GM23338 (cell line): Measurements from ENCODE around the gene HACD1. TPM values are rescaled to one million over a fixed set of nuclear protein-coding genes. Genes with fewer than 3 reads are reported as not detected.

Experiments used
- ATAC-seq: fragments of 200-7000 bp; cut with Tn5 transposase; 3 replicates; pipeline ENCODE4 v1.9.1; 2020
- DNase-seq: peaks from one replicate; pipeline ENCODE4 v3.0.0-alpha.2; 2015; ENCODE audit warnings: low spot score
- H2AFZ ChIP-seq: fragments of 200-600 bp; sonication (generic); 2 replicates; pipeline ENCODE4 v1.8.0; 2016; ENCODE audit warnings: antibody characterized with exemption, mild to moderate bottlenecking, moderate library complexity
- H3F3A ChIP-seq: fragments of 200-600 bp; sonication (generic); replicated peaks from 2 replicates; pipeline ENCODE4 v1.8.0; 2017; ENCODE audit warnings: antibody characterized with exemption, mixed run types, low read depth
- H3K27ac ChIP-seq: fragments of 200-600 bp; sonication (generic); 2 replicates; pipeline ENCODE4 v1.6.1; 2016; ENCODE audit warnings: low read depth
- H3K27me3 ChIP-seq: fragments of 200-600 bp; sonication (generic); 2 replicates; pipeline ENCODE4 v1.8.0; 2016; ENCODE audit warnings: mild to moderate bottlenecking, mixed run types, moderate library complexity; ENCODE audit not compliant: insufficient read depth
- H3K36me3 ChIP-seq: fragments of 200-600 bp; sonication (generic); 2 replicates; pipeline ENCODE4 v1.8.0; 2016; ENCODE audit warnings: mild to moderate bottlenecking; ENCODE audit not compliant: insufficient read depth
- H3K4me1 ChIP-seq: fragments of 200-600 bp; sonication (generic); 2 replicates; pipeline ENCODE4 v1.8.0; 2016; ENCODE audit warnings: mild to moderate bottlenecking, moderate library complexity; ENCODE audit not compliant: insufficient read depth
- H3K4me2 ChIP-seq: fragments of 200-600 bp; sonication (generic); 2 replicates; pipeline ENCODE4 v1.7.1; 2017; ENCODE audit warnings: mixed run types
- H3K4me3 ChIP-seq: fragments of 200-600 bp; sonication (generic); 2 replicates; pipeline ENCODE4 v1.6.1; 2016; ENCODE audit warnings: mixed run types
- H3K79me2 ChIP-seq: fragments of 200-600 bp; sonication (generic); replicated peaks from 2 replicates; pipeline ENCODE4 v1.8.0; 2017; ENCODE audit warnings: mild to moderate bottlenecking; ENCODE audit not compliant: insufficient read depth
- H3K9me2 ChIP-seq: fragments of 200-600 bp; sonication (generic); 2 replicates; pipeline ENCODE4 v1.8.0; 2017; ENCODE audit not compliant: insufficient read depth
- H4K20me1 ChIP-seq: fragments of 200-600 bp; sonication (generic); replicated peaks from 2 replicates; pipeline ENCODE4 v1.8.0; 2017; ENCODE audit warnings: mild to moderate bottlenecking; ENCODE audit not compliant: insufficient read depth
- H3K27ac Mint-ChIP-seq: 2 replicates; pipeline ENCODE4 v1.8.0; 2020; ENCODE audit warnings: inconsistent platforms, mild to moderate bottlenecking, moderate library complexity, mixed read lengths
- H3K27me3 Mint-ChIP-seq: 3 replicates; pipeline ENCODE4 v1.8.0; 2022; ENCODE audit warnings: low read depth, mild to moderate bottlenecking, moderate library complexity, mixed read lengths, inconsistent platforms; ENCODE audit not compliant: insufficient read depth, poor library complexity
- H3K36me3 Mint-ChIP-seq: 3 replicates; pipeline ENCODE4 v1.8.0; 2021; ENCODE audit warnings: low read depth, mild to moderate bottlenecking, inconsistent platforms, moderate library complexity, mixed read lengths
- H3K4me1 Mint-ChIP-seq: 3 replicates; pipeline ENCODE4 v1.8.0; 2020; ENCODE audit warnings: mild to moderate bottlenecking, inconsistent platforms, mixed read lengths
- H3K4me3 Mint-ChIP-seq: 3 replicates; pipeline ENCODE4 v1.8.0; 2021; ENCODE audit warnings: moderate library complexity, mild to moderate bottlenecking, inconsistent platforms, mixed read lengths
- H3K9me3 Mint-ChIP-seq: 3 replicates; pipeline ENCODE4 v1.8.0; 2020; ENCODE audit warnings: moderate library complexity, mild to moderate bottlenecking, inconsistent platforms, mixed read lengths
- CREB1 ChIP-seq: fragments of 250-450 bp; sonication (Bioruptor Pico); IDR thresholded peaks from 2 replicates; pipeline ENCODE4 v1.5.0; 2020; ENCODE audit warnings: low read depth, mild to moderate bottlenecking, moderate library complexity
- CTCF ChIP-seq, 2 experiments: fragments of 200-600 bp in 1 of 2; sonication (generic) in 1 of 2; conservative IDR thresholded peaks; 2 replicates each; pipeline versions ENCODE4 v1.5.1 to v1.6.1; 2016 to 2017; ENCODE audit warnings: antibody characterized with exemption in 2 of 2, low read depth in 2 of 2, mild to moderate bottlenecking in 2 of 2, moderate library complexity in 1 of 2
- EZH2 ChIP-seq: fragments of 200-600 bp; sonication (generic); IDR thresholded peaks from one replicate; pipeline ENCODE4 v1.8.0; 2017; ENCODE audit warnings: antibody characterized with exemption, mild to moderate bottlenecking, low read depth; ENCODE audit not compliant: unreplicated experiment
- EZH2phosphoT487 ChIP-seq: fragments of 200-600 bp; sonication (generic); IDR thresholded peaks from one replicate; pipeline ENCODE4 v1.8.1; 2018; ENCODE audit warnings: antibody characterized with exemption; ENCODE audit not compliant: unreplicated experiment
- JUNB ChIP-seq: IDR thresholded peaks from one replicate; pipeline ENCODE4 v1.6.1; 2016; ENCODE audit warnings: antibody characterized with exemption; ENCODE audit not compliant: unreplicated experiment
- NANOG ChIP-seq: IDR thresholded peaks from 2 replicates; pipeline ENCODE4 v1.6.1; 2016; ENCODE audit warnings: antibody characterized with exemption, borderline replicate concordance
- POLR2AphosphoS5 ChIP-seq: IDR thresholded peaks from 2 replicates; pipeline ENCODE4 v1.6.1; 2016; ENCODE audit warnings: antibody characterized with exemption, low read depth
- REST ChIP-seq: IDR thresholded peaks from one replicate; pipeline ENCODE4 v1.6.1; 2018; ENCODE audit warnings: antibody characterized with exemption; ENCODE audit not compliant: unreplicated experiment
- STAT1 ChIP-seq: IDR thresholded peaks from one replicate; pipeline ENCODE4 v1.6.1; 2016; ENCODE audit warnings: antibody characterized with exemption; ENCODE audit not compliant: unreplicated experiment
- ZNF114 ChIP-seq: fragments of 250-450 bp; sonication (Bioruptor Pico); IDR thresholded peaks from 2 replicates; pipeline ENCODE4 v1.5.0; 2020; ENCODE audit warnings: mild to moderate bottlenecking, moderate library complexity
- ZNF331 ChIP-seq: fragments of 250-450 bp; sonication (Bioruptor Pico); IDR thresholded peaks from 2 replicates; pipeline ENCODE4 v1.5.0; 2020; ENCODE audit warnings: low read depth, mild to moderate bottlenecking, moderate library complexity
- polyA plus RNA-seq: library from polyadenylated mRNA; unstranded; fragments of >200 nt; fragmentation: Nextera tagmentation; extraction: Ambion mirVana; gene quantifications from 2 replicates; pipeline ENCODE4 v1.2.1, GENCODE V29; 2016
- total RNA-seq: library from RNA; depleted of rRNA; stranded (reverse); fragments of >200 nt; shearing (Covaris generic); gene quantifications from 2 replicates; pipeline ENCODE4 v1.2.3, GENCODE V29; 2014
- TF ChIP-seq, protein P1 (sequence below): IDR thresholded peaks from 2 replicates; pipeline ENCODE4 v1.6.1; 2016; ENCODE audit warnings: antibody characterized with exemption
- TF ChIP-seq, protein P2 (sequence below): fragments of 250-450 bp; sonication (Bioruptor Pico); IDR thresholded peaks from 2 replicates; pipeline ENCODE4 v1.5.0; 2020; ENCODE audit warnings: mild to moderate bottlenecking, moderate library complexity

Gene HACD1
- total and polyA plus RNA-seq, 2 experiments from 2014 or later = 32.2 to 66.2 TPM

DNA sequence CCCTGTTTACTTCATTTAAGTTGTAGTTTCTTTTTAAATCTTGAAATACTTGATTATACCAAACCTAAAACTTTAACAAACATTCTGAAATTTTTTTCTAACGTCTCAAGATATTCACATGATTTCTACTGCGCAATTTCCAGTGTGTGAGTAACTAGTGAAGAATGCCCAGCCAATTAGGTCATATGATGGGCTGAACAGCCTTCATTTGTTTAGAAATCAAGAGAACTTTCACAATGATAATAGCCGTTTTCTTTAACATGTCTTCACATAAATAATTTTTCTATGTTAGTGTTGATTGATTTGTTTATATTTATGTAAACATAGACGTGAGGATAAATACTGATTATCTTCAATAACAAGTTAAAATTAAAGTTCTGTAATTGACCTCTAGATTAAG lies 48.6 kb upstream of the HACD1 start:
- H3K27ac ChIP-seq = peak overlapping the region; percentile 5; the same call in 1 of the 2 replicates
- H3K36me3 Mint-ChIP-seq = no peaks in the 10 kb centered on the region
- no peaks in the 10 kb centered on the region for H4K20me1 ChIP-seq
- no peak for TF ChIP-seq REST
- no peak for TF ChIP-seq POLR2AphosphoS5
- no peak for TF ChIP-seq STAT1
- TF ChIP-seq, protein P1, sequence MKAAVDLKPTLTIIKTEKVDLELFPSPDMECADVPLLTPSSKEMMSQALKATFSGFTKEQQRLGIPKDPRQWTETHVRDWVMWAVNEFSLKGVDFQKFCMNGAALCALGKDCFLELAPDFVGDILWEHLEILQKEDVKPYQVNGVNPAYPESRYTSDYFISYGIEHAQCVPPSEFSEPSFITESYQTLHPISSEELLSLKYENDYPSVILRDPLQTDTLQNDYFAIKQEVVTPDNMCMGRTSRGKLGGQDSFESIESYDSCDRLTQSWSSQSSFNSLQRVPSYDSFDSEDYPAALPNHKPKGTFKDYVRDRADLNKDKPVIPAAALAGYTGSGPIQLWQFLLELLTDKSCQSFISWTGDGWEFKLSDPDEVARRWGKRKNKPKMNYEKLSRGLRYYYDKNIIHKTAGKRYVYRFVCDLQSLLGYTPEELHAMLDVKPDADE = no peak
- no peak for TF ChIP-seq ZNF114 (CRISPR knock-in tag)
- TF ChIP-seq CREB1 (CRISPR knock-in tag) = no peak
- no peak for TF ChIP-seq JUNB
- no peak for TF ChIP-seq ZNF331 (CRISPR knock-in tag)
- TF ChIP-seq NANOG = no peak
- TF ChIP-seq, protein P2, sequence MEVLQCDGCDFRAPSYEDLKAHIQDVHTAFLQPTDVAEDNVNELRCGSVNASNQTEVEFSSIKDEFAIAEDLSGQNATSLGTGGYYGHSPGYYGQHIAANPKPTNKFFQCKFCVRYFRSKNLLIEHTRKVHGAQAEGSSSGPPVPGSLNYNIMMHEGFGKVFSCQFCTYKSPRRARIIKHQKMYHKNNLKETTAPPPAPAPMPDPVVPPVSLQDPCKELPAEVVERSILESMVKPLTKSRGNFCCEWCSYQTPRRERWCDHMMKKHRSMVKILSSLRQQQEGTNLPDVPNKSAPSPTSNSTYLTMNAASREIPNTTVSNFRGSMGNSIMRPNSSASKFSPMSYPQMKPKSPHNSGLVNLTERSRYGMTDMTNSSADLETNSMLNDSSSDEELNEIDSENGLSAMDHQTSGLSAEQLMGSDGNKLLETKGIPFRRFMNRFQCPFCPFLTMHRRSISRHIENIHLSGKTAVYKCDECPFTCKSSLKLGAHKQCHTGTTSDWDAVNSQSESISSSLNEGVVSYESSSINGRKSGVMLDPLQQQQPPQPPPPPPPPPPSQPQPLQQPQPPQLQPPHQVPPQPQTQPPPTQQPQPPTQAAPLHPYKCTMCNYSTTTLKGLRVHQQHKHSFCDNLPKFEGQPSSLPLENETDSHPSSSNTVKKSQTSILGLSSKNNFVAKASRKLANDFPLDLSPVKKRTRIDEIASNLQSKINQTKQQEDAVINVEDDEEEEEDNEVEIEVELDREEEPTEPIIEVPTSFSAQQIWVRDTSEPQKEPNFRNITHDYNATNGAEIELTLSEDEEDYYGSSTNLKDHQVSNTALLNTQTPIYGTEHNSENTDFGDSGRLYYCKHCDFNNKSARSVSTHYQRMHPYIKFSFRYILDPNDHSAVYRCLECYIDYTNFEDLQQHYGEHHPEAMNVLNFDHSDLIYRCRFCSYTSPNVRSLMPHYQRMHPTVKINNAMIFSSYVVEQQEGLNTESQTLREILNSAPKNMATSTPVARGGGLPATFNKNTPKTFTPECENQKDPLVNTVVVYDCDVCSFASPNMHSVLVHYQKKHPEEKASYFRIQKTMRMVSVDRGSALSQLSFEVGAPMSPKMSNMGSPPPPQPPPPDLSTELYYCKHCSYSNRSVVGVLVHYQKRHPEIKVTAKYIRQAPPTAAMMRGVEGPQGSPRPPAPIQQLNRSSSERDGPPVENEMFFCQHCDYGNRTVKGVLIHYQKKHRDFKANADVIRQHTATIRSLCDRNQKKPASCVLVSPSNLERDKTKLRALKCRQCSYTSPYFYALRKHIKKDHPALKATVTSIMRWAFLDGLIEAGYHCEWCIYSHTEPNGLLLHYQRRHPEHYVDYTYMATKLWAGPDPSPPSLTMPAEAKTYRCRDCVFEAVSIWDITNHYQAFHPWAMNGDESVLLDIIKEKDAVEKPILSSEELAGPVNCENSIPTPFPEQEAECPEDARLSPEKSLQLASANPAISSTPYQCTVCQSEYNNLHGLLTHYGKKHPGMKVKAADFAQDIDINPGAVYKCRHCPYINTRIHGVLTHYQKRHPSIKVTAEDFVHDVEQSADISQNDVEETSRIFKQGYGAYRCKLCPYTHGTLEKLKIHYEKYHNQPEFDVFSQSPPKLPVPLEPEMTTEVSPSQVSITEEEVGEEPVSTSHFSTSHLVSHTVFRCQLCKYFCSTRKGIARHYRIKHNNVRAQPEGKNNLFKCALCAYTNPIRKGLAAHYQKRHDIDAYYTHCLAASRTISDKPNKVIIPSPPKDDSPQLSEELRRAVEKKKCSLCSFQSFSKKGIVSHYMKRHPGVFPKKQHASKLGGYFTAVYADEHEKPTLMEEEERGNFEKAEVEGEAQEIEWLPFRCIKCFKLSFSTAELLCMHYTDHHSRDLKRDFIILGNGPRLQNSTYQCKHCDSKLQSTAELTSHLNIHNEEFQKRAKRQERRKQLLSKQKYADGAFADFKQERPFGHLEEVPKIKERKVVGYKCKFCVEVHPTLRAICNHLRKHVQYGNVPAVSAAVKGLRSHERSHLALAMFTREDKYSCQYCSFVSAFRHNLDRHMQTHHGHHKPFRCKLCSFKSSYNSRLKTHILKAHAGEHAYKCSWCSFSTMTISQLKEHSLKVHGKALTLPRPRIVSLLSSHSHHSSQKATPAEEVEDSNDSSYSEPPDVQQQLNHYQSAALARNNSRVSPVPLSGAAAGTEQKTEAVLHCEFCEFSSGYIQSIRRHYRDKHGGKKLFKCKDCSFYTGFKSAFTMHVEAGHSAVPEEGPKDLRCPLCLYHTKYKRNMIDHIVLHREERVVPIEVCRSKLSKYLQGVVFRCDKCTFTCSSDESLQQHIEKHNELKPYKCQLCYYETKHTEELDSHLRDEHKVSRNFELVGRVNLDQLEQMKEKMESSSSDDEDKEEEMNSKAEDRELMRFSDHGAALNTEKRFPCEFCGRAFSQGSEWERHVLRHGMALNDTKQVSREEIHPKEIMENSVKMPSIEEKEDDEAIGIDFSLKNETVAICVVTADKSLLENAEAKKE (CRISPR knock-in tag) = no peak
- no peak for TF ChIP-seq CTCF (conservative IDR thresholded peaks at IDR 0.05; ENCODE audit: low read depth in 2 of 2)
- TF ChIP-seq EZH2 = no peak
- TF ChIP-seq EZH2phosphoT487 = no peak
- H3K27ac Mint-ChIP-seq = no peak overlapping the region
- DNase-seq = no peak
- H3K4me1 Mint-ChIP-seq = peaks cover 30% of the 10 kb centered on the region
- no peak overlapping the region for H2AFZ ChIP-seq
- H3K4me2 ChIP-seq = no peak overlapping the region
- no peak overlapping the region for H3K4me3 Mint-ChIP-seq
- no peak overlapping the region for H3K4me3 ChIP-seq
- H3K4me1 ChIP-seq = peaks cover 29% of the 10 kb centered on the region
- ATAC-seq = no peak
- H3K79me2 ChIP-seq = peaks cover 98% of the 10 kb centered on the region
- no peaks in the 10 kb centered on the region for H3K36me3 ChIP-seq
- H3F3A ChIP-seq = no peaks in the 10 kb centered on the region
- no peaks in the 10 kb centered on the region for H3K9me3 Mint-ChIP-seq
- H3K9me2 ChIP-seq = no peaks in the 10 kb centered on the region
- peaks cover 2% of the 10 kb centered on the region for H3K27me3 Mint-ChIP-seq
- no peaks in the 10 kb centered on the region for H3K27me3 ChIP-seq
